GM18909 (cell line): ENCODE measurements around the gene SDC3.

Experiments
- ATAC-seq: cut with Tn5 transposase; IDR thresholded peaks from one replicate; pipeline ENCODE4 v1.9.1; 2021; ENCODE audit warnings: mild to moderate bottlenecking; ENCODE audit not compliant: unreplicated experiment, poor library complexity

The SDC3 gene

DNA sequence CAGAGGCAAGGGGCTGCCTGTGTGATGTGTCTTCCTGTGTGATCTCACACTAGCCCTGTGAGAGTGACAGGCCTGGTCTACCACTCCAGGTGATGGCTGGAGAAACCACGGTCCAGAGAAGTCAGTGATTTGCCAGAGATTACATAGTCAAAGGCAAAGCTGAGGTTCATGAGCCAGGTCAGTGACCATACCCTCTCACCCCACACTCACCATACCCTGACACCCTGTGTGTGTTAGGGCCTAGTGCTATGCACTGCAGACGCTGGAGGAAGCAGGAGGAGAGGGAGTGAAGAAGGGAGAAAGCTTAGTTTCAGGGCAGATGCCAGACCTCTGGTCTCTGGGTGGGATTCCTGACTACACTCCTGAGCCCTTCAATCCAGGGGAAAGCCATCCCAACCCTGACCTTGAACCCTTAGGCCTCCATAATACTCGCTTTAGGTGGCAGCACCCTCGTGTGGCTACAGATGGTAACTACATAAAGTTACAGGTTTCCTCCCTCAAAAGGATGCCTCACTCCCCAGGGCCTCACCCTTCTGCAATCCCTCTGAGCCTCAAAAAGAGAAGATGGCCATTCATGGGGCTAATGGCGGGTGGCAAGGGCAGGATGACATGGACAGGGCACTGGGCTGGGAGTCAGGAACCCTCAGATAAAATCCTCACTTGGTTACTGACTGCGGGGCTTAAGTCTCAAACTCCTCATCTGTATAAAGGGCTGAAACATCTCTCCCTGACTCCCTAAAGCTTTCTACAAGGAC is 20.8 kb upstream of the SDC3 start:
- ATAC-seq: no peak

DNA sequence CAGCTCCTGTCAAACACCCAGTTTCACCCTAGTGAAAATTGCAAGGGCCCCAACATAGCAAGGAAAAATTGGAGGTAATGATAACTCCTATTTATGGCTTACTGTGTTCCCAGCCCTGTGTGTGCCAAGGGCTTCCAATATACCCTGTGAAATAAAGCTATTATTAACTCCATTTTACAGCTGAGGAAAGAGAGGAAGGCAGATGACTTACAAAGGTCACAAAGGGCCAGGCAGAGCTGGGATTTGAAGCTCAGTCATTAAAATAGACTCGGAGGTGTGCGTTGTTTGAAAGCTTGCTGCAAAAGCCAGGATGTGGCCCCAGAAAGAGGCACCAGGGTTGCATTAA is 20.2 kb upstream of the SDC3 start:
- ATAC-seq: no peak

DNA sequence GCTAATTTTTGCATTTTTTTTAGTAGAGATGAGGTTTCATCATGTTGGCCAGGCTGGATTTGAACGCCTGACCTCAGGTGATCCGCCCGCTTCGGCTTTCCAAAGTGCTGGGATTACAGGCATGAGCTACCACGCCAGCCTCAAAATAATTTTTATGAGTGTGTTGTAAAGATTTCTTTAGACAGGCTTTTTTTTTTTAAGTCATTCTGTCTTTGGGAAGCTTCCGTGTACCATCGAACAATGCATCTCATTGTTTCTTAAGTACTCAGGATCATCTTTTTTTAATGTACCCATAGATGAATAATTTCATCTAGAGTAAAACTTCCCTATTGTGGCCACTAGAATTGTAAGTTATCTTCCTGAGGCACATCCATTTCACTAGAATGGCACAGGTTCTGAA is 19.6 kb upstream of the SDC3 start:
- no peak for ATAC-seq

DNA sequence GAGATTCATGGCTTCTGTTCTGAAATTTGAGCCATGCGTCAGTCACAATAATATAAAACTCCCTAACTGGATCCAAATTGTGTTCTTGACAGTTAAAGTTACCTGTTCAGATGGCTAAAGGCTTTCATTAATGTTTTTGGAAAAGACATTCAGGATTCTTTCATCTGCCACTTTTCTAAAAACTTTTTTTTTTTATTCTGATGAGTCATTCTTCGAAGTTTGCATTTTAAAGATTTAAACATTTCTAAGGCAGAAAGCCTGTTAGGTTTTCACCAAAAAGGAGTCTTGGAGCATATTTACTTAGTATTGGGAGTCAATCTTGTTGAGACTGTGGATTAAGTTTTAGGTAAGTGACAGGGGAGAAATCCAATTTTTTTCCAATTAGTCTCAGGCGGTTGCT is 18.9 kb upstream of the SDC3 start:
- ATAC-seq: no peak

DNA sequence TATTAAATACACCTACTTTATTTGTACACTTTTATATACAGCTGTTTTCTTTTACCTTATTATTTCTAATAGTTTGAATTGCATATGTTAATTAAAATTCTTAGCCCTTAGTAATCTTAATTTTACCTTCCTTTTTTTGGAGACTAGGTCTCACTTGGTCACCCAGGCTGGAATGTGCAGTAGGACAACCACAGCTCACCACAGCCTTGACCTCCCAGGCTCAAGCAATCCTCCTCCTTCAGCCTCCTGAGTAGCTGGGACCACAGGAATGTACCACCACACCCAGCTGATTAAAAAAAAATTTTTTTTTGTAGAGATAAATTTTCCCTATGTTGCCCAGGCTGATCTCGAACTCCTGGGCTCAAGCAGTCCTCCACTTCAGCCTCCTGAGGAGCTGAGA is 15.0 kb upstream of the SDC3 start:
- no peak for ATAC-seq

DNA sequence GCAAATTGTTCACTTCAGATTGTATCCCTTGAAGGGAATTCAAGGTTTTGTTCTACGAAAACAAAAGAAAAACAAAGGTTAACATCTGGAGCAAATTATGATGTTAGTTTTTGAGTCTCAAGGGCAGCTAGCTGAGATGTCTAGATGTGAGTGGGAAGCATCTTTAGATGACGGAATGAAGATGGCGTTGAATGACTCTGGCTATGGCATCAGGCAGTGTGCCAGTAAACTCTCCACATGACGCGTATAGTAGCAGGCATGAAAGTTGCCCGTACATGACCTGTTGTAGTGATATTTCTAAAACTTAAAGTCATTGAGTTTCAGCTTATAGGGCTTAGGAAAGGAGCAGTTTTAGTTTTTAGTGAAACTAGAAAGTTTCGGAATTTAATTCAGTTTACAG is 12.3 kb upstream of the SDC3 start:
- ATAC-seq: no peak

DNA sequence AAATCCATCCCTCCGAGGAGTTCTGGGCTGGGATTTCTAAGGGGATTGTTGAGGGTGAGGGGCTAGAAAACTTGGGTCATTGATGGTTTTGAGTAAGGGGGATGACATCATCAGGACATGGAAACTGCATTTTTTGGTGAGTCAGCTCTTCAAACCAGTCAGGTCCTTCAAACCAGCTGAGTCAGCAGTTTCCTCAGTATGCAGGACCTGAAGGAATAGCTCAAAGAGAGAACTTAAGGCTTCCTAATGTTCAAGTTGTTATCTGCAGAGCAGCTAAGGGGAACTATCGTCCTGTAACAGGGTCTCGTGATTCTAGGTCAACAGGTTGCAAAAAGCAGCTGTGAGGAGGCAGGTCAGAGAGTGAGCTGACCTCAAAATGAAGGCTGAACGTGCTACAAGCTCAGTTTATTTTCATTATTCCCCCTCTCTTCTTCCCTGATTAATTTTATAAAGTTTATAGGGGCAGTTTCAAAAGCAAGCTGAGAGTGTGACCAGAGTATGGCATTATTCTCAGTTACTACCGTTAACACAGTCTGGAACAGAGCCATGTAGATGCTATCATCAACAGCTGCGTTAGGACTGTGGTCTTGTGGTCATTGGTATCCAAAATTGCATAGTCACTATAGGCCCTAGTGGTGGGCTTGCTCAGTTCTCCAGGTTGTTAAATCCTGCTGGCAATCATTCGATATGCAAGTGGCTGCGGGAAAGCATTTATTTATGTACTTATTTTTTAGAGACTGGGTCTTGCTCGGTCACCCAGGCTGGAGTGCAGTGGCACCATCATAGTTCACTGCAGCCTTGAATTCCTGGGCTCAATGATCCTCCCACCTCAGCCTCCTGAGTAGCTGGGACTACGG is 10.7 kb upstream of the SDC3 start:
- no peak for ATAC-seq

DNA sequence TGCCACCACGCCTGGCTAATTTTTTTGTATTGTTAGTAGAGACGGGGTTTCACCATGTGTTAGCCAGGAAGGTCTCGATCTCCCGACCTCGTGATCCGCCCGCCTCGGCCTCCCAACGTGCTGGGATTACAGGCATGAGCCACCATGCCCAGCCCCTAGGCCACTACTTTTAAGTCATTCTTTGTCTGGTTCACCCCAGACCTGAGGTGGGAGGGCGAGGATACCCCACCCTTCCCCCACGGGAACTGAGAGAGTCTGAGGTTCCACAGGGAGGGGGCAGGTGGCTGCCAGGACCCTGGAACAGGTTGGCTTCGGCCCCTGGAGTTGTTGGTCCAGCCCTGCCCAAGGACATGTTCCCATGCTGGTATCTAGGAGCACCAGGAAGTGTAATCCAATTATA is 7.7 kb upstream of the SDC3 start:
- no peak for ATAC-seq

DNA sequence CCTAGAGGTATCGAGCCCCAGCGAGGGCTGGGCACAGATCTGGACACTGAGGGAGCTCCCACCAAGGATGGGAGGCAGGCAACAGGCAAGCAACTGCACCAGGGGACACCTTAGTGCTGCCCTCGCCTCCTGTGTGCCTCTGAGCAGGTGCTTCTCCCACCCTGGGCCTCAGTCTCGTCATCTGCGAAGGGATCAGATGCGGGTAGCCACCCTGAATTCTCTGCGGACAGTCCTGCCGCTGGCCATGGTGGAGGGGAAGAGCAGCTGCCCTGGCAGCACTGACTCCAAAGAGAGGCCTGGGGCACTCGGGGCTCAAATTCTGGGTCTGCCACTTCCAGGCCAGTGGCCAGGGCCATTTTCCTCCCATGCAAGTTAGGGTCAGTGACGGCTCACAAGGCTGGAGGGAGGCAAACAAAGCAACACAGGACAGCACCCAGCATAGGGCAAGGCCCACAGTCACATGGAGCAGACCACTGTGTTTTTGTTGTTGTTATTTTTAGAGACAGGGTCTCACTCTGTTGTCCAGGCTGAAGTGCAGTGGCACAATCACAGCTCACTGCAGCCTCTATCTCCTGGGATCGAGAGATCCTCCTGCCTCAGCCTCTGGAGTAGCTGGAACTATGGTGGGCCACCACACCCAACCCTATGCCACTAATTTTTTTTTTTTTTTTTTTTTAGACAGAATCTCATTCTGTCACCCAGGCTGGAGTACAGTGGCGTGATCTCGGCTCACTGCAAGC is 7.1 kb upstream of the SDC3 start:
- ATAC-seq: no peak

DNA sequence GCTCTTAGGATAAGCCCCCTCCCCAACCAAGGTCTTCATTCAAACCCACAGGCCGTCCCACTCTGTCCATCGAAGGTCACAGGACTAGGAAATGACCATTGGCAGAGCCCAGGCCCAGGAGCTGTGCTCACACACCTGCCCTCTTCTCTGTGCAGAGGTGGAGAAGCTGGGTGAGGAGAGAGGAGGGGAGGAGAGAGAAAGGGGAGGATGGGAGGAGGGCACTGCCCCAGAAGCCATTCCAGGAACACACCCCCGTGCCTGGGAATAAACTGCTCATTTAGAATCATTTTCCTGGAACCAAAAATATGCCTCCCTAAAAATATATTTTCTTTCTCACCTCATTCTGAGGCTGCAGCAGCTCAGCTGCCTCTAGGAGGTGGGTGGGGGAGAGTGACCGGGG is 6.4 kb upstream of the SDC3 start:
- ATAC-seq: no peak

DNA sequence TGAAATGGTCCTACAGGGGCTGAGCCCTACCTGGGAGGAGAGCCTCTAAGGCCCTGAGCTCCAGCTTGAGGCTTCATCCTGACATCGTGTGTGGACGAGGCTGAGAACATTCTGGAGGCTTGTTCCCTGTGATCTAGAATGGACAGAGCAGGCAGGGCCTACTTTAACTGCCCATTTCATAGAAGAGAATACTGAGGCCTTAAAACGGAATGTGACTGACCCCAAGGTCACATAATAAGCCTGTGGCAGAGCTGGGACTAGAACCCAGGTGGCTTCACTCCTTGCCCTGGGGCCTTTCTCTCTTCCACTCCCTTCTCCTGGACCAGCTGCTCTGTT is 6.0 kb upstream of the SDC3 start:
- no peak for ATAC-seq

DNA sequence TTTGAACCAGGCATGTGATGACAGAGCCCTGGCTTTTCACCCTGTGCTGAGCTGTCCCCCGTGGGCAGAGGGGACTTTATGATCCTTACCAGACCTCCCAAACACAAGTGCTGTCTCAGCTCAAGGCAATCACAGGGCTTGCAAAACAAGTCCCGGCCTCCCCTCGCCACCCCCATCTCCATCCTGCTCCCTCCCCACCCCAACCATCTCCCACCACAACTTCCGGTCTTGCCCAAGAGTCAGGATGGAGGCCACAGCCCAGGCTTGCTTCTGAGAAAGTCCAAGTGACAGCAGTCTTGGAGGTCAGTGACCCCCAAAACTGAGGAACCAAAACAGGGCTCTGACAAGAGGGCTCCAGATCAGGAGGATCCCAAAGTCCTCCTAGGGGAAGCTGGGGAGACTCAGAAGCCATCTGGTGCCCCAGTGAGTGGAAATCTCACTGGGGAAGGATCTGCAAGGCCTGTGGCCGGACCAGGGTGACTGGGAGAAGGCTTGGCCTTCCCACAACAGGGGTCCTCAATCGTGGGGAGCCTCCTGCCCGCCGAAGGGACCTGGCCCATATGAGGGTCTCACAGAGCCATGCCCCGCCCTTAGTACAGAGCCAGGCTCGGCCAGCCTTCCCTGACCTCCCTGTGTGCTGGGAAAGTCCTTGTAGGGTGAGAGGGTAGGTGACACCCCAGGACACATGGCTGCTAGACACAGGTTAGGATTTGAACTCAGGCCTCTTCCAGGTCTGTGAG is 4.5 kb upstream of the SDC3 start:
- no peak for ATAC-seq

DNA sequence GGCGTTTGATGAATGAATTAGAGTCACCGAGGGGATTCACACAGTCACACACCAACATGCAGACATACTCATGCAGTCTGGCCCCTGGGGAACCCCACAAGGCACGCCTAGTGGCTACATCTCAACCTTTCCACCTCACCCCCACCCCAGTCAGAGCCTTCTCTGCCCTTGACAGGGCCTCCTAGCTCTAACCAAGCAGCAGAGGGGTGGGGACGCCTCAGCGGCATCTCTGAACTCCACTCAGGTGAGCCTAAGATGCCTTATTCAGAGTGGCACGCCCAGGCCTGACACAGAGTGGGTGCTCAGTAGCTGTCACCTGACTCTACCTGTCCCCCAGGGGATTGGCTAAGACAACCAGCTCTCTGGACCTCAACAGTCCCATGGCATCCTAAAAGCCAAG is 3.7 kb upstream of the SDC3 start:
- ATAC-seq: no peak

DNA sequence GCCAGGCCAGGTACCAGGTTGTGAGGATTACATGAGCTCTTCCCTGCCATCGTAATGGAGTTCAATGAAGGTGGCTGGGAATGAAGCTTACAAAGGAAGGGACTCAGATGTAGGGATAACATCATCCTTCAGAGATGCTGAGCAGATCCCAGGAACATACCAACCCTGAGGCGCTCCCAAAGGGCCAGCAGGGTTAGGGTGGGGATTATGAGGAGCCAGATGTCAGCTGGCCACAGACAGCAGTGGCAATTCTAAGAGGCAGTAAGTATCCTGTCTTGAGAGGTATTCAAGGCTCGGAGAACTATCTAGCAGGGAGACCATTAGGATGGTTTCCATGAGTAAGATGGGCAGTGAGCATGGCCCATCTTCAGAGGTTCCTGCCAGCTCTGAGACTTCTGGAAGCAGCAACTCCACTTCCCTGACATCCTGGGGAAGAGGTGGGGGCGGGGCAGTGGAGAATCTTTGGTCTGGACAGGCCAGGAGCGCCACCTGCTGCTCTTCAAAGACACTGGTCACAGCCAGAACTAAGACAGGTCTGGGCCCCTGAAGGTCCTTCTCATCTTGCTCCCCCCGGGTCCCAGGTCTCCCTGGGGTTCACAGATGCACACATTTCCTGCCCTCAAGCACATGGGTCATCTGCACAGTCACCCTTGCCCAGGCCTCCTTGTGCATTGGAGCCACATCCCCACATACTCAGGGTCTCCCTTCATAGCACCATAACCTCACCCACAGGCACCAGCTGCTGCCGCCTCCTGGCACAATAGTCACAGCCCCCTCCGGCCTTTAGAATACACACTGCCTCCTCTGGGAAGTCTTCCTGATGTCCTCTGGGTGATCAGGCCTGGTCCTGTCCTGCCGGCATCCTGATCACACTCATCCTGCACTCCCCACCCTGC is 2.7 kb upstream of the SDC3 start:
- ATAC-seq: no peak

DNA sequence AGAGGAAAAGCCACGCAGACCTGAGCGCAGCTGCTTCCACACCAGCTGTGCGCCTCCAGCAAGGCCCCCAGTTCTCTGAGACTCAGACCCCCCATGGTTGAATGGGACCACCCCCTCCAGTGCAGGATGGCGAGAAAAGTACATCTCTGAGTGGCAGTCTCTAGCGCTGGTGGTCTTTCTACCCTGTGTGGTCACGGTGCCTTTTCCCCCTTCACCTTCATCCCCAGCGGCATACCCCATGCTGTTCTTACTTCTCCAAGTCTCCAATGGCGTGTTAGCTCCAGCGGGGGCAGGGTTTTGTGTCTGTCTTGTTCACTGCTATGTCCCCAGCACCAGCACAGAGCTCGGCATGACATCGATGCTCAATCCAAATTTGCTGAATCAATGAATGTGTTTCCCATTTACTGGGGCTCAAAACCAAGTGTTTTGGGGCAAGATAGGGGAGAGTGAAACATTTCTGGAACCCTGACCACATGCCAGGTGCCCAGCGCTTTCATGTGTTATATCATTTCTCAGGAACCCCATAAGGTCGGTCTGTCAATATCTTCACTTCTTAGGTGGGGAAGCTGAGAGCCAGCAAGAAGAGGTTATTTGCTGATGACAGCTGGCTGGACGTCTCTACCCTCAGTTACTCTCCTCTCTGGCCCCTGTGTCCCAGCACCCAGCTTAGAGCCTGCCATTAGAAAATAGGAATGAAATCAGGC is 959 bp upstream of the SDC3 start:
- no peak for ATAC-seq

DNA sequence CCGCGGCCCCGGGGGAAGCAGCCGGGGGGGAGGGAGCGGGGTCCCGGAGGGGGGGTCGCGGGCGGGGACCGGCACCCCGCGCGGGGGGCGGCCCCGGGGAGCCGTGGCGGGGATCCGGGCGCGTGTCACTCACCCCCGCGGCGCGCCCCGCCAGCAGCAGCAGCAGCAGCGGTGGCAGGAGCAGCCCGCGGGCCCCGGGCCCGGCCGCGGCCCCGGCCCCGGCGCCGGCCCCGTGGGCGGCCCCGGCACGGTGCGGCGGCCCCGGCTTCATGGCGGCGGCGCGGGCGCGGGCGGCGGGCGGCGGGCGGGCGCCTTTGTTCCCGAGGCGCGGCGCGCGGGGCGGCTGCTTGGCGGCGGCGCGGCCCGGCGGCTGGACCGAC is 252 bp downstream of the SDC3 start:
- ATAC-seq: no peak

DNA sequence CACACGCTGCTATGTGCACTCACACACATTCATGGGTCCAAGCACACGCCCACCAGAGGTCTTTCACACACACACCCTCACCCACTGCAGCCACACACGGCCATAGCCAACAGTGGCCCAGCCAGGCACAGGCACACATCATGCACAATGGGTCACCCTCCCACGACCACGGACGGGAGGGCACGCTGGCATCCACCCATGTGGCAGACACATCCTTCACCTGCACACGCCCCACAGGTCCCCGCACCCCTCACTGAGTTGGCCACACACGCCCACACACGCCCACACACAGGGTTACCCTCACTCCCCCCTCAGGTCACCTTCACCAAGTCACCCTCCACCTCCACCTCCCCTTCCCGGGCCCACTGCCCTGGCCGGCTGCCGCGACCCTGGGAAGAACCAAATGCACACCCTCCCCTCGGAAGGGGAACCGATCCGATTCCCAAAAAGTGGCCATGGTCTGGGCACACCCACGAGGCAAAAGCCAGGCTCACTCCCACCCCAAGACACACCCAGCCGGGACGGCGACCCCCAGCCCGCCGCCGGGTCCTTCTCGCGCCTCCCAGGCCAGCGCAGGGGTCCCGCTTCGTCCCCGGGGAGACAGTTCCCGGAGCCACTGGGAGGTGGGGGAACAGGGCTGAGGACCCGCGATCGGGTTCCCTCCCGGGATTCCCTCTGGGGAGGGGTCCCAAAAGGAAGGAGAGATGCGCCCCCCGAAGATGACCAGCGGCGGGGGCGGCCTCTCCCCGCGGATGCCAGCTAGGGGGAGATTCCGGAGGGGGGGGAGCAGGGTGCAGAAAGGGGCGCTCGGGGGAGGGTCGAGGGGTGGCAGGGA is 860 bp downstream of the SDC3 start:
- ATAC-seq: no peak
